Measurements from ENCODE around the gene VANGL1.

VANGL1 gene

DNA sequence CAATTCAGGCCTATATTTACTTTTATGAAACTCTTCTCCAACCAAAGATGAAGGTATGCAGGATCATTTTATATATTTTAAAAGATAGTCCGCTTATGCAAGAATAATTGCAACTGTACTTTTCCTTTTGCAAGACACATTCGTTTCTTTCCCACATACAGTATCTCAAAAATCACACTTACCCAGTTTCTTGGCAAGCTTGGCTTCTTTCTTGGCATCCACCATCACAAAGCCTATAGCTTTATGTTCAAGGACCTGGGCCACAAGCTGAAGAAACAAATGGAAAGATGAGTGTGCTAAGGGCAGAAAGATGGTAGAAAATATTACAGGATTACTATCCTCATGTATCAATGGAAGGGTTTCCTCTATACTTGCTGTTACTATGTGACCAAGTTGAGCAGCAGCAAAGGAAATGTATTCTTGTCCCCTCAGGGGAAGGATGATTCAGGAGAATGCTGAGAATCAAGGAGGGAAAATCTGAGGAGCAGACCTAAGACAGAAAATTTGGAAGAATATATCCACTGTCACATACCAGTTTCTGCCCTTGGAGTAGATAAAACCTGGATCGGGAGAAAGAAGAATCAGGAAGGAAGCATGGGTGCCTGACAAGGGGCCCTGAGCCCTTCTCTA is 103.0 kb downstream of the VANGL1 start:
- DNase-seq (ENCODE audit: low read depth): no peak

DNA sequence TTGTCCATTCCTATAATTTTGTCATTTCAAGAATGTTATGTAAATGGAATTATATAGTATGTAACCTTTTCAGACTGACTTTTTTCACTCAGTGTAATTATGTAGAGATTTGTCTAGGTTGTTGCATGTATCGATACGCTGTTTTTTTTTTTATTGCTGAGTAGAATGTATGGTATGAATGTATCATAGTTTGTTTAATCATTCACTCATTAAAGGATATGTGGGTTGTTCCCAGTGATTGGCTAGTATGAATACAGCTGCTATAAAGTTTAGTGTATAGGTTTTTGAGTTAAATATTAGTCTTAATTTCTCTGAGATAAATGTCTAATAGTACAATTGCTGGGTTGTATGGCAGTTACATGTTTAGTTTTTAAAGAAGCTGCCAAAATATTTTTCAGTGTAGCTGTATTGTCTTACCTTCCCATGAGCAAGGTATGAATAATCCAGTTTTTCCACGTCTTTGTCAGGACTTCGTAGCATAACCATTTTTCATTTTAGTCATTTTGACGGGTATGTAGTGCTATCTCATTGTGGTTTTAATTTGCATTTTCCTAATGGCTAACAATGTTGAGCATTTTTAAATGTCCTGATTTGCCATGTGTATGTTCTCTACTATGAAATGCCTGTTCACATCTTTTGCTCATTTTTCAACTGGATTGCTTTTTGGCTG is 104.4 kb downstream of the VANGL1 start:
- no peak for DNase-seq (ENCODE audit: low read depth)
